Astrocyte (in vitro differentiated cells and primary cell): Measurements from ENCODE around the gene LRTM2.

Experiments used
- EZH2 ChIP-seq: IDR thresholded peaks from 2 replicates; pipeline ENCODE4 v1.6.1; 2012; ENCODE audit warnings: mild to moderate bottlenecking, low read length, inconsistent platforms; ENCODE audit not compliant: insufficient read depth
- TF ChIP-seq, protein P1 (sequence below): IDR thresholded peaks from 2 replicates; pipeline ENCODE4 v1.5.1; 2011; ENCODE audit warnings: low read depth, mild to moderate bottlenecking, inconsistent platforms, low read length, moderate library complexity; ENCODE audit not compliant: insufficient read depth

- TF ChIP-seq, protein P1, sequence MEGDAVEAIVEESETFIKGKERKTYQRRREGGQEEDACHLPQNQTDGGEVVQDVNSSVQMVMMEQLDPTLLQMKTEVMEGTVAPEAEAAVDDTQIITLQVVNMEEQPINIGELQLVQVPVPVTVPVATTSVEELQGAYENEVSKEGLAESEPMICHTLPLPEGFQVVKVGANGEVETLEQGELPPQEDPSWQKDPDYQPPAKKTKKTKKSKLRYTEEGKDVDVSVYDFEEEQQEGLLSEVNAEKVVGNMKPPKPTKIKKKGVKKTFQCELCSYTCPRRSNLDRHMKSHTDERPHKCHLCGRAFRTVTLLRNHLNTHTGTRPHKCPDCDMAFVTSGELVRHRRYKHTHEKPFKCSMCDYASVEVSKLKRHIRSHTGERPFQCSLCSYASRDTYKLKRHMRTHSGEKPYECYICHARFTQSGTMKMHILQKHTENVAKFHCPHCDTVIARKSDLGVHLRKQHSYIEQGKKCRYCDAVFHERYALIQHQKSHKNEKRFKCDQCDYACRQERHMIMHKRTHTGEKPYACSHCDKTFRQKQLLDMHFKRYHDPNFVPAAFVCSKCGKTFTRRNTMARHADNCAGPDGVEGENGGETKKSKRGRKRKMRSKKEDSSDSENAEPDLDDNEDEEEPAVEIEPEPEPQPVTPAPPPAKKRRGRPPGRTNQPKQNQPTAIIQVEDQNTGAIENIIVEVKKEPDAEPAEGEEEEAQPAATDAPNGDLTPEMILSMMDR = no peak
- no peak for TF ChIP-seq EZH2
Measured at GRCh38 chr12:1797991-1798640, 22.2 kb upstream of the LRTM2 start.
